Measurements from ENCODE around the gene TBC1D17. TPM values are rescaled to one million over a fixed set of nuclear protein-coding genes. Genes with fewer than 3 reads are reported as not detected.
"Not testable (repeated sequence)": the region's sequence is repeated elsewhere in the genome, so short reads cannot be mapped to it uniquely, and the experiment has no call there.

Gene TBC1D17
- total and polyA plus RNA-seq, 12 donors = 5.8 to 198 (median 51.4) TPM

DNA sequence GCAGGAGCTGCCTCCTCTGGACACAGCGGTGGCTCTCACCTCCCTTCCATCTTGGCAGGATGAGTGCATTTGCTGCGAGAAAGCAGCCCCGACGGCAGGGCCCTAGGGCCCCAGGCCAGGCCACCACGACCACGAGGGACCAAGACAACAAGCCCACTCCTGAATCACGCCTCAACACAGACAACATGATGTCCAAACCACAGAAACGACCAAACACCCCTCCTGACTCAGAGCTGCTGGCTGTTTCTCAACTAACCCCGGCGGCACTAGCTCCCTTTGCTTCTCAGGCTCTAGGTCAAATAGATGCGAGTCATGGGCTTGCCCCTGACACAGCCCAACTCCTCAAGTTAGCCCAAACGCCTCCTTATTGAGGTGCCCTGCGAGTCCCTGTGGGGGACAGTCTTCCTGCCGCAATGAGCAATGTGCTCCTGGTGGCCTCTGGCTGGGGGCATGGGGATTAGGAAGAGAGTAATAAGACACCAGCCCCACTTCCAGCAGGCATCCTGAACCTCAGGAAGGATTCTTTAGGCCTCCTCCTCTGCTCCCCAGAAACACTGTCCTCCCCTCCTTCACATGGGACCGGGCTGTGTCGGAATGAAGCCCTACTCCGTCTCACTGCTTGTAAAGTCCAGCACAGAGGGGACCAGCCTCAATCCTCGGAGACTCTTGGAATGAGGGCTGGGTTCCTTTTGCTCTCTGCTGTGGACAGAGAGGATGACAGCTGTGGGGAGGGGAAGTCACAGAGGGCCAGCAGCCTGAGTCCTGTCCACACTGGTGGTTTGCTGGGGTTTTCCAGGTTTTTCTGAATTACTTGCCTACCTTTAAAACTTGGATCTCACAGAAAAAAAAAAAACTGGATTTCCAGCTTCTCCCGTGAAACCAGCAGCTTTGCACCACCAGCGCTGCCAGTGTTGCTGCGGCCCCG lies 44.6 kb downstream of the TBC1D17 start:
- intact Hi-C loops (cut with DNase I) = no loop called here
- peak in 5 of 7 donors; percentile 63 to 80 (median 66) for DNase-seq
- H3K27me3 ChIP-seq = no peaks in the 10 kb centered on the region
- H3K4me3 ChIP-seq = no peak overlapping the region
- H3K9me3 ChIP-seq (replicated peaks in 1 of 3) = no peaks in the 10 kb centered on the region
- TF ChIP-seq POLR2A (IDR thresholded peaks at IDR 0.05) = no peak
- TF ChIP-seq, protein P1, sequence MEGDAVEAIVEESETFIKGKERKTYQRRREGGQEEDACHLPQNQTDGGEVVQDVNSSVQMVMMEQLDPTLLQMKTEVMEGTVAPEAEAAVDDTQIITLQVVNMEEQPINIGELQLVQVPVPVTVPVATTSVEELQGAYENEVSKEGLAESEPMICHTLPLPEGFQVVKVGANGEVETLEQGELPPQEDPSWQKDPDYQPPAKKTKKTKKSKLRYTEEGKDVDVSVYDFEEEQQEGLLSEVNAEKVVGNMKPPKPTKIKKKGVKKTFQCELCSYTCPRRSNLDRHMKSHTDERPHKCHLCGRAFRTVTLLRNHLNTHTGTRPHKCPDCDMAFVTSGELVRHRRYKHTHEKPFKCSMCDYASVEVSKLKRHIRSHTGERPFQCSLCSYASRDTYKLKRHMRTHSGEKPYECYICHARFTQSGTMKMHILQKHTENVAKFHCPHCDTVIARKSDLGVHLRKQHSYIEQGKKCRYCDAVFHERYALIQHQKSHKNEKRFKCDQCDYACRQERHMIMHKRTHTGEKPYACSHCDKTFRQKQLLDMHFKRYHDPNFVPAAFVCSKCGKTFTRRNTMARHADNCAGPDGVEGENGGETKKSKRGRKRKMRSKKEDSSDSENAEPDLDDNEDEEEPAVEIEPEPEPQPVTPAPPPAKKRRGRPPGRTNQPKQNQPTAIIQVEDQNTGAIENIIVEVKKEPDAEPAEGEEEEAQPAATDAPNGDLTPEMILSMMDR (IDR thresholded peaks at IDR 0.05) = no peak
- peaks cover 11 to 30% of the 10 kb centered on the region in 2 donors for H3K4me1 ChIP-seq (replicated peaks in 1 of 2)
- peaks cover 0 to 31% of the 10 kb centered on the region in 2 donors for H3K36me3 ChIP-seq (replicated peaks in 1 of 2)
- 68 to 76% (median 69%) methylated on average over 20 to 22 of the region's 22 CpGs for WGBS, 4 donors
- peak overlapping the region in 3 of 5 donors; percentile 26 to 67 (median 63) for H3K27ac ChIP-seq

DNA sequence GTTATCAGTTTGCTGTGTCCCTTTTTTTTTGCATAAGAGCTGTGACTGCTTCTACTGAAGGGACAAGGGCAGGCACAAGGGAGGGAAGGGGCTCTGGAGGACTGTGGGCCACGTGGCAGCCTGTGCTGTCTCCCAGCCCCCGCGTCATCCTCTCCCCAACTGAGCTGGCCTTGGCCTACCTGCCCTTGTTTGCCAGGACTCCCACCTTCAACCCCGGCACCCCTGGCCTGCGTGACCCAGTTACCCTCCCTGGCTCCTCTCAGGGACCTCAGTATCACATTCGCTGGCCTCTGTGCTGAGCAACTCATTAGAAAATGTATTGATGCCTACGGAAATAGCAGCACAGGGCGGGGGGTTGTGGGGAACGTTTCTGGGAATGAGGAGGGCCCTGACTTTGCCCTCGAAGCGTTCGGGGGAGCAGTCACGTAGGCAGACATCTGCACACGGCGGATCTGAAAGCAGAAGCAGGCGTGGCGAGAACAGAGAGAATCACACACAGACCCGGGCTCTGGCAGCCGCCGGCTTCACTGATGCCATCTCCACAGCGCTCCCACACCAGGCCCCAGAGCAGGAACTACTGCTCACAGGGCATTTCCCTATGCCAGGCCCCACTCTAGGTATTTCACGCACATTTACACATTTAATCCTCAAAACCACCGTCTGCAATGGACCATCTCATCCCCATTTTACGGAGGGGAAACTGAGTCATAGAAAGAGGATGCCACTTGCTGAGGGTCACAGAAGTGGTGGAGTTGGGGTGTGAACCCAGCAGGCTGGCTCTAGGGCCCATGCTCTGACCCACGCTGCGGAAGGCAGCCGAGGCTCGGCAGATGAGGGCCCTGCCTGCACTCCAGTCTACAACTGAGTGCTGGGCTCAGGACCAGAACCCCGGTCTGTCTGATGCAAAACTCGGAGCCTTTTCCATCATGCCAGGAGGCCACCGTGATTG lies 45.8 kb downstream of the TBC1D17 start:
- peak overlapping the region in 2 of 5 donors; percentile 63 to 67 for H3K27ac ChIP-seq
- intact Hi-C loops (cut with DNase I) = no loop called here
- H3K4me1 ChIP-seq (replicated peaks in 1 of 2) = peaks cover 21 to 42% of the 10 kb centered on the region in 2 donors
- peaks cover 0 to 30% of the 10 kb centered on the region in 2 donors for H3K36me3 ChIP-seq (replicated peaks in 1 of 2)
- H3K9me3 ChIP-seq (replicated peaks in 1 of 3) = no peaks in the 10 kb centered on the region
- no peak overlapping the region for H3K4me3 ChIP-seq
- DNase-seq = peak in 4 of 7 donors; percentile 59 to 77 (median 68)
- 61 to 75% (median 68%) methylated on average over 24 to 31 of the region's 31 CpGs for WGBS, 4 donors
- TF ChIP-seq POLR2A (IDR thresholded peaks at IDR 0.05) = no peak
- TF ChIP-seq, protein P1 (IDR thresholded peaks at IDR 0.05) = no peak
- no peaks in the 10 kb centered on the region for H3K27me3 ChIP-seq

DNA sequence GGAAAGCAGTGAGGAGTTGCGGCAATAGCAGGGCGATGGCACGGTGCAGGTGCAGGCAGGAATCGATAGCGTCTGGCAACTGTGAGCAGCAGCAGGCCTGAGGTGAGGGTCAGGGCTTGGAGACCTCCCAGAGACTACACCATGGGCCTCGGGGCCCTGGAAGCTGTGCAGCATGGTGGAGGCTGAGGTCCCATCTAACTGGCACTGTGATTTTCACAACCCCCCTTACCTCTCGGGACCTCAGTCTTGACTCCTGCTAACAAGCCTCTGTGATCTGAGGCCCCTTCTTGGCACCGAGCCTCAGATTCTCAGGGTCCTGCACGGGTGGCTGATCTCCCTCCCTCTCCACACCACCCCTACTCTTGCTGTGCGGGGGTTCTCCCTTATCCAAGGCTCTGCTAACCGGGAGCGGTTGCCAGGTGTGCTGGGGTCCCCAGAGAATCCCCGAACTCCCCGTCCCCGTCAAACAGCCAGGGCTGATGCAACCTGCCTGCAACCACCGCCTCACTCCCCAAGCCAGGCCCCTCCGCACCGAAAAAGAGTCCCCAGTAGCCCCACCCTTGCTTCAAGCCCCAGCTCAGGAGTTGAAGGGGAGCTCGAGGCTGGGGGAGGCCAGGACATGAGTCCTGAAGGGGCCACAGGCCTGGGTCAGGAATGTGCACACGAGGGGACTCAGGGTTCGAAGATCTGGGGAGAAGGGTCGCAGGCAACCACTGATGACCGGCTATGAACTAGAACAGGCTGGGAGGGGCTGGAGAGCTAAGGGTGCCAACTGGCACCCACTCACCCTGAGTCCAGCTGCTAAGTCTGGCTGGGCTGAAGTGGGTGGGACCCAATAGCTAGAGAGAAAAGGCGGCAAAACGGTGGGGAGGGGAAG lies 46.7 kb downstream of the TBC1D17 start:
- TF ChIP-seq POLR2A (IDR thresholded peaks at IDR 0.05) = no peak
- TF ChIP-seq, protein P1 (IDR thresholded peaks at IDR 0.05) = no peak
- Histone ChIP-seq H3K9me3 (replicated peaks in 1 of 3) (no peaks in the 10 kb centered on the region), H3K27me3 (no peaks in the 10 kb centered on the region), H3K36me3 (replicated peaks in 1 of 2) (peaks cover 0 to 29% of the 10 kb centered on the region in 2 donors), H3K27ac (peak overlapping the region in 2 of 5 donors; percentile 63 to 67), H3K4me3 (no peak overlapping the region), H3K4me1 (replicated peaks in 1 of 2) (peaks cover 21 to 43% of the 10 kb centered on the region in 2 donors)
- 82 to 88% (median 86%) methylated on average over 11 to 25 of the region's 25 CpGs for WGBS, 4 donors
- intact Hi-C loops (cut with DNase I) = no loop called here
- DNase-seq = no peak

DNA sequence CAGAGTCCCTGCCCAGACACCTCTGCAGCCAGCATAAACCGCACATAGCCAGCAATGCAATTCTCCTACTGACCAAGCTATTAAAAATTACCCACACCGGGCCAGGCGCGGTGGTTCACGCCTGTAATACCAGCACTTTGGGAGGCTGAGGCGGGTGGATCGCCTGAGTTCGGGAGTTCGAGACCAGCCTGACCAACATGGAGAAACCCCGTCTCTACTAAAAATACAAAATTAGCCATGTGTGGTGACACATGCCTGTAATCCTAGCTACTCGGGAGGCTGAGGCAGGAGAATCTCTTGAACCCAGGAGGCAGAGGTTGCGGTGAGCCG lies 47.3 kb downstream of the TBC1D17 start:
- WGBS, 4 donors = 93 to 100% (median 95%) methylated on average over 12 to 13 of the region's 13 CpGs
- peaks cover 21 to 43% of the 10 kb centered on the region in 2 donors for H3K4me1 ChIP-seq (replicated peaks in 1 of 2)
- H3K27me3 ChIP-seq; H3K4me3 ChIP-seq; H3K27ac ChIP-seq; H3K9me3 ChIP-seq (replicated peaks in 1 of 3); intact Hi-C loops (cut with DNase I); DNase-seq: not testable (repeated sequence)
- H3K36me3 ChIP-seq (replicated peaks in 1 of 2) = peaks cover 0 to 29% of the 10 kb centered on the region in 2 donors

Data from adrenal gland (tissue), 12 donors.